Tibial nerve (tissue), 4 donors: ENCODE results near the gene PTPRT. TPM values are rescaled to one million over a fixed set of nuclear protein-coding genes. Genes with fewer than 3 reads are reported as not detected.

Experiments
- DNase-seq, 2 donors: peaks; one replicate each; pipeline ENCODE4 v3.0.0-alpha.2; 2019; ENCODE audit warnings: low spot score in 2 of 2
- H3K27ac ChIP-seq, 4 donors: fragments of 200-600 bp; sonication (generic) in 3 of 4; one replicate each; pipeline ENCODE4 v1.5.1; 2017 to 2019; ENCODE audit warnings: mild to moderate bottlenecking in 1 of 4
- H3K27me3 ChIP-seq, 2 donors: fragments of 200-600 bp; sonication (generic) in 1 of 2; one replicate each; pipeline versions ENCODE4 v1.5.1 to v1.6.0; 2017 to 2019
- H3K36me3 ChIP-seq, 3 donors: fragments of 200-600 bp; sonication (generic); one replicate each; pipeline ENCODE4 v1.5.1; 2018 to 2019
- H3K4me1 ChIP-seq, 4 donors: fragments of 200-600 bp; sonication (generic) in 3 of 4; one replicate each; pipeline ENCODE4 v1.5.1; 2017 to 2019
- H3K4me3 ChIP-seq, 4 donors: fragments of 200-600 bp; sonication (generic) in 3 of 4; one replicate each; pipeline ENCODE4 v1.5.1; 2017 to 2019; ENCODE audit warnings: mild to moderate bottlenecking in 1 of 4, moderate library complexity in 1 of 4
- H3K9me3 ChIP-seq, 4 donors: fragments of 200-600 bp; sonication (generic) in 3 of 4; one replicate each; pipeline ENCODE4 v1.5.1; 2017 to 2019
- CTCF ChIP-seq, 5 experiments: fragments of 200-600 bp in 3 of 5; fragments of 450-650 bp in 2 of 5; sonication (generic) in 3 of 5; IDR thresholded peaks; one replicate each; pipeline ENCODE4 v1.5.1; 2016 to 2019; ENCODE audit warnings: antibody characterized with exemption in 5 of 5, mild to moderate bottlenecking in 3 of 5, moderate library complexity in 2 of 5
- EP300 ChIP-seq, 2 donors: sonication (generic); formaldehyde crosslinking; IDR thresholded peaks; one replicate each; pipeline ENCODE4 v1.6.1; 2017; ENCODE audit warnings: antibody characterized with exemption in 2 of 2, mild to moderate bottlenecking in 1 of 2
- POLR2A ChIP-seq, 2 donors: fragments of 450-650 bp; IDR thresholded peaks; one replicate each; pipeline ENCODE4 v1.6.1; 2017; ENCODE audit warnings: antibody characterized with exemption in 2 of 2, mild to moderate bottlenecking in 2 of 2, moderate library complexity in 2 of 2
- WGBS, 2 donors: methylation state at CpG; one replicate each; pipeline ENCODE4 v1.1.5; 2018; 5-methylcytosine and 5-hydroxymethylcytosine counted together
- total RNA-seq, 4 donors: library from RNA; depleted of rRNA; stranded (reverse); fragments of >200 nt; gene quantifications; one replicate each; pipeline ENCODE4 v1.1.0, GENCODE V29; 2016

The PTPRT gene
- total RNA-seq, 4 donors from 2014 or later: under 0.01 TPM; not detected in 3

GRCh38 chr20:42430598-42430997 is 759.1 kb downstream of the PTPRT start:
- Histone ChIP-seq H3K36me3 (no peaks in the 10 kb centered on the region), H3K4me1 (no peaks in the 10 kb centered on the region), H3K9me3 (no peaks in the 10 kb centered on the region), H3K27me3 (no peaks in the 10 kb centered on the region), H3K4me3 (no peak overlapping the region), H3K27ac (no peak overlapping the region)
- 89 to 91% methylated on average over 2 of the region's 2 CpGs for WGBS, 2 donors
- no peak for TF ChIP-seq CTCF (IDR thresholded peaks at IDR 0.05)
- no peak for TF ChIP-seq POLR2A (IDR thresholded peaks at IDR 0.05)
- TF ChIP-seq EP300 (IDR thresholded peaks at IDR 0.05): no peak
- no peak for DNase-seq

- 66 to 77% methylated on average over 8 of the region's 8 CpGs for WGBS, 2 donors
- Histone ChIP-seq H3K9me3 (no peaks in the 10 kb centered on the region), H3K36me3 (no peaks in the 10 kb centered on the region), H3K4me1 (no peaks in the 10 kb centered on the region), H3K4me3 (no peak overlapping the region), H3K27me3 (no peaks in the 10 kb centered on the region), H3K27ac (no peak overlapping the region)
- no peak for DNase-seq
- no peak for TF ChIP-seq EP300 (IDR thresholded peaks at IDR 0.05)
- no peak for TF ChIP-seq CTCF (IDR thresholded peaks at IDR 0.05)
- no peak for TF ChIP-seq POLR2A (IDR thresholded peaks at IDR 0.05)
Observed at GRCh38 chr20:42429761-42430458, 759.8 kb downstream of the PTPRT start.

GRCh38 chr20:42419814-42420532 is 769.7 kb downstream of the PTPRT start:
- Histone ChIP-seq H3K4me1 (no peaks in the 10 kb centered on the region), H3K27me3 (no peaks in the 10 kb centered on the region), H3K36me3 (no peaks in the 10 kb centered on the region), H3K9me3 (no peaks in the 10 kb centered on the region), H3K4me3 (no peak overlapping the region), H3K27ac (no peak overlapping the region)
- 54 to 58% methylated on average over 15 of the region's 15 CpGs for WGBS, 2 donors
- no peak for TF ChIP-seq EP300 (IDR thresholded peaks at IDR 0.05)
- TF ChIP-seq POLR2A (IDR thresholded peaks at IDR 0.05): no peak
- TF ChIP-seq CTCF (IDR thresholded peaks at IDR 0.05): no peak
- DNase-seq: no peak

GRCh38 chr20:42406826-42407225 is 782.9 kb downstream of the PTPRT start:
- no peak overlapping the region for H3K27ac ChIP-seq
- no peaks in the 10 kb centered on the region for H3K27me3 ChIP-seq
- no peaks in the 10 kb centered on the region for H3K4me1 ChIP-seq
- 83 to 86% methylated on average over 2 of the region's 2 CpGs for WGBS, 2 donors
- no peak for DNase-seq
- H3K36me3 ChIP-seq: no peaks in the 10 kb centered on the region
- TF ChIP-seq EP300 (IDR thresholded peaks at IDR 0.05) (no peak), CTCF (IDR thresholded peaks at IDR 0.05) (no peak), POLR2A (IDR thresholded peaks at IDR 0.05) (no peak)
- peaks cover 0 to 3% (median 0%) of the 10 kb centered on the region in 4 donors for H3K9me3 ChIP-seq
- no peak overlapping the region for H3K4me3 ChIP-seq

- WGBS, 2 donors: 25 to 29% methylated on average over 5 of the region's 5 CpGs
- H3K4me3 ChIP-seq: no peak overlapping the region
- no peaks in the 10 kb centered on the region for H3K4me1 ChIP-seq
- H3K36me3 ChIP-seq: no peaks in the 10 kb centered on the region
- H3K27ac ChIP-seq: no peak overlapping the region
- H3K9me3 ChIP-seq: no peaks in the 10 kb centered on the region
- TF ChIP-seq CTCF (IDR thresholded peaks at IDR 0.05): no peak
- TF ChIP-seq EP300 (IDR thresholded peaks at IDR 0.05): no peak
- TF ChIP-seq POLR2A (IDR thresholded peaks at IDR 0.05): no peak
- DNase-seq: no peak
- H3K27me3 ChIP-seq: no peaks in the 10 kb centered on the region
Observed at GRCh38 chr20:42402455-42402854, 787.3 kb downstream of the PTPRT start.
